Activated naive CD8-positive, alpha-beta T cell treated with anti-CD3 and anti-CD28 coated beads for 36 hours (primary cell): ENCODE results near the gene BCAT1. TPM values are rescaled to one million over a fixed set of nuclear protein-coding genes. Genes with fewer than 3 reads are reported as not detected.
"Not testable (repeated sequence)": the region's sequence is repeated elsewhere in the genome, so short reads cannot be mapped to it uniquely, and the experiment has no call there.

ENCODE experiments used
- DNase-seq: peaks from one replicate; pipeline ENCODE4 v3.0.0; 2021
- H3K27ac Mint-ChIP-seq: one replicate; pipeline ENCODE4 v1.8.0; 2022; ENCODE audit warnings: mild to moderate bottlenecking, moderate library complexity, mixed read lengths
- H3K27me3 Mint-ChIP-seq: one replicate; pipeline ENCODE4 v1.8.0; 2022; ENCODE audit warnings: mild to moderate bottlenecking, mixed read lengths
- H3K36me3 Mint-ChIP-seq: one replicate; pipeline ENCODE4 v1.8.0; 2021; ENCODE audit warnings: mild to moderate bottlenecking, mixed read lengths
- H3K4me1 Mint-ChIP-seq: one replicate; pipeline ENCODE4 v1.8.0; 2021; ENCODE audit warnings: mixed read lengths
- H3K4me3 Mint-ChIP-seq: one replicate; pipeline ENCODE4 v1.8.0; 2022; ENCODE audit warnings: mild to moderate bottlenecking, moderate library complexity, mixed read lengths
- H3K9me3 Mint-ChIP-seq: one replicate; pipeline ENCODE4 v1.8.0; 2022; ENCODE audit warnings: mixed read lengths
- total RNA-seq, 2 experiments: library from RNA; stranded (reverse); gene quantifications; one replicate each; pipeline ENCODE4 v1.2.3, GENCODE V29; 2021

BCAT1 gene
- total RNA-seq, 2 experiments from 2014 or later, result 58.7 to 59.6 TPM

- Mint-ChIP-seq H3K4me3 (no peak overlapping the region), H3K36me3 (peaks cover 30% of the 10 kb centered on the region), H3K9me3 (peaks cover 11% of the 10 kb centered on the region), H3K27me3 (peaks cover 2% of the 10 kb centered on the region), H3K4me1 (peaks cover 39% of the 10 kb centered on the region), H3K27ac (peak overlapping the region; percentile 85)
- DNase-seq, result no peak
Measured at GRCh38 chr12:24921251-24922038, 27.5 kb downstream of the BCAT1 start.

GRCh38 chr12:24920141-24920540 lies 28.8 kb downstream of the BCAT1 start:
- Mint-ChIP-seq H3K27ac (peak overlapping the region; percentile 84), H3K9me3 (peaks cover 10% of the 10 kb centered on the region), H3K4me3 (no peak overlapping the region), H3K27me3 (peaks cover 13% of the 10 kb centered on the region), H3K36me3 (peaks cover 29% of the 10 kb centered on the region), H3K4me1 (peaks cover 39% of the 10 kb centered on the region)
- DNase-seq, result no peak

GRCh38 chr12:24919346-24920001 lies 29.4 kb downstream of the BCAT1 start:
- Mint-ChIP-seq H3K27me3 (peaks cover 13% of the 10 kb centered on the region), H3K4me3 (no peak overlapping the region)

GRCh38 chr12:24918596-24918995 lies 30.3 kb downstream of the BCAT1 start:
- H3K27ac Mint-ChIP-seq, result no peak overlapping the region
- peaks cover 16% of the 10 kb centered on the region for H3K27me3 Mint-ChIP-seq
- peaks cover 39% of the 10 kb centered on the region for H3K4me1 Mint-ChIP-seq
- peaks cover 29% of the 10 kb centered on the region for H3K36me3 Mint-ChIP-seq
- DNase-seq, result no peak
- H3K4me3 Mint-ChIP-seq, result no peak overlapping the region
- peaks cover 7% of the 10 kb centered on the region for H3K9me3 Mint-ChIP-seq

More at GRCh38 chr12:24919346-24920001, 29.4 kb downstream of the BCAT1 start:
- peak; percentile 53 for DNase-seq
- H3K36me3 Mint-ChIP-seq, result peaks cover 26% of the 10 kb centered on the region
- peaks cover 39% of the 10 kb centered on the region for H3K4me1 Mint-ChIP-seq
- peaks cover 7% of the 10 kb centered on the region for H3K9me3 Mint-ChIP-seq
- H3K27ac Mint-ChIP-seq, result peak overlapping the region; percentile 48

GRCh38 chr12:24915501-24915900 lies 33.4 kb downstream of the BCAT1 start:
- no peak for DNase-seq
- H3K27ac Mint-ChIP-seq, result no peak overlapping the region
- peaks cover 22% of the 10 kb centered on the region for H3K4me1 Mint-ChIP-seq
- peaks cover 18% of the 10 kb centered on the region for H3K36me3 Mint-ChIP-seq
- peaks cover 18% of the 10 kb centered on the region for H3K27me3 Mint-ChIP-seq
- H3K4me3 Mint-ChIP-seq, result no peak overlapping the region
- H3K9me3 Mint-ChIP-seq, result peaks cover 3% of the 10 kb centered on the region

- Mint-ChIP-seq H3K36me3 (peaks cover 18% of the 10 kb centered on the region), H3K27me3 (peaks cover 18% of the 10 kb centered on the region), H3K4me3 (no peak overlapping the region), H3K4me1 (peaks cover 9% of the 10 kb centered on the region), H3K27ac (no peak overlapping the region), H3K9me3 (no peaks in the 10 kb centered on the region)
- DNase-seq, result no peak
Measured at GRCh38 chr12:24913953-24914352, 34.9 kb downstream of the BCAT1 start.

- Mint-ChIP-seq H3K36me3 (peaks cover 14% of the 10 kb centered on the region), H3K4me3 (no peak overlapping the region), H3K27me3 (peaks cover 18% of the 10 kb centered on the region), H3K4me1 (peaks cover 5% of the 10 kb centered on the region), H3K27ac (no peak overlapping the region), H3K9me3 (no peaks in the 10 kb centered on the region)
- DNase-seq, result no peak
Measured at GRCh38 chr12:24913130-24913529, 35.8 kb downstream of the BCAT1 start.

- Mint-ChIP-seq H3K4me1 (no peaks in the 10 kb centered on the region), H3K27ac (no peak overlapping the region), H3K36me3 (peaks cover 8% of the 10 kb centered on the region), H3K9me3 (no peaks in the 10 kb centered on the region), H3K4me3 (no peak overlapping the region), H3K27me3 (peaks cover 15% of the 10 kb centered on the region)
- DNase-seq, result no peak
Measured at GRCh38 chr12:24911271-24911791, 37.6 kb downstream of the BCAT1 start.

GRCh38 chr12:24910192-24910591 lies 38.7 kb downstream of the BCAT1 start:
- not testable (repeated sequence) for H3K27me3 Mint-ChIP-seq, DNase-seq, H3K4me1 Mint-ChIP-seq, H3K27ac Mint-ChIP-seq, H3K4me3 Mint-ChIP-seq, H3K36me3 Mint-ChIP-seq, H3K9me3 Mint-ChIP-seq

GRCh38 chr12:24909667-24910066 lies 39.2 kb downstream of the BCAT1 start:
- H3K4me3 Mint-ChIP-seq, result no peak overlapping the region
- no peaks in the 10 kb centered on the region for H3K9me3 Mint-ChIP-seq
- H3K4me1 Mint-ChIP-seq, result no peaks in the 10 kb centered on the region
- DNase-seq, result no peak
- H3K27ac Mint-ChIP-seq, result no peak overlapping the region
- peaks cover 8% of the 10 kb centered on the region for H3K36me3 Mint-ChIP-seq
- H3K27me3 Mint-ChIP-seq, result peaks cover 6% of the 10 kb centered on the region

- Mint-ChIP-seq H3K9me3 (no peaks in the 10 kb centered on the region), H3K4me1 (peaks cover 9% of the 10 kb centered on the region), H3K4me3 (no peak overlapping the region), H3K36me3 (peaks cover 5% of the 10 kb centered on the region), H3K27ac (no peak overlapping the region), H3K27me3 (no peaks in the 10 kb centered on the region)
- no peak for DNase-seq
Measured at GRCh38 chr12:24907464-24907863, 41.4 kb downstream of the BCAT1 start.

- H3K4me3 Mint-ChIP-seq, result no peak overlapping the region
- no peak overlapping the region for H3K27ac Mint-ChIP-seq
- H3K9me3 Mint-ChIP-seq, result no peaks in the 10 kb centered on the region
- peaks cover 15% of the 10 kb centered on the region for H3K4me1 Mint-ChIP-seq
- no peak for DNase-seq
- no peaks in the 10 kb centered on the region for H3K27me3 Mint-ChIP-seq
- H3K36me3 Mint-ChIP-seq, result peaks cover 7% of the 10 kb centered on the region
Measured at GRCh38 chr12:24906141-24906540, 42.8 kb downstream of the BCAT1 start.

- no peak overlapping the region for H3K27ac Mint-ChIP-seq
- DNase-seq, result no peak
- H3K9me3 Mint-ChIP-seq, result no peaks in the 10 kb centered on the region
- no peak overlapping the region for H3K4me3 Mint-ChIP-seq
- peaks cover 7% of the 10 kb centered on the region for H3K36me3 Mint-ChIP-seq
- H3K27me3 Mint-ChIP-seq, result no peaks in the 10 kb centered on the region
- H3K4me1 Mint-ChIP-seq, result peaks cover 18% of the 10 kb centered on the region
Measured at GRCh38 chr12:24905431-24905830, 43.5 kb downstream of the BCAT1 start.

- peaks cover 20% of the 10 kb centered on the region for H3K4me1 Mint-ChIP-seq
- peaks cover 7% of the 10 kb centered on the region for H3K36me3 Mint-ChIP-seq
- H3K4me3 Mint-ChIP-seq, result no peak overlapping the region
- H3K9me3 Mint-ChIP-seq, result no peaks in the 10 kb centered on the region
- H3K27me3 Mint-ChIP-seq, result peaks cover under 1% of the 10 kb centered on the region
- no peak overlapping the region for H3K27ac Mint-ChIP-seq
- DNase-seq, result no peak
Measured at GRCh38 chr12:24904871-24905270, 44.0 kb downstream of the BCAT1 start.

- DNase-seq, result peak; percentile 27
- peaks cover 26% of the 10 kb centered on the region for H3K4me1 Mint-ChIP-seq
- H3K27me3 Mint-ChIP-seq, result peaks cover 12% of the 10 kb centered on the region
- H3K4me3 Mint-ChIP-seq, result peak overlapping the region; percentile 86
- H3K9me3 Mint-ChIP-seq, result peaks cover 7% of the 10 kb centered on the region
- peak overlapping the region; percentile 1 for H3K27ac Mint-ChIP-seq
- H3K36me3 Mint-ChIP-seq, result peaks cover 14% of the 10 kb centered on the region
Measured at GRCh38 chr12:24903329-24904088, 45.4 kb downstream of the BCAT1 start.
